T-helper 1 cell treated with Interleukin-12 subunit alpha and Interleukin-12 subunit beta and Interleukin-4 antibody, amounts not matched to agents 30 μg/mL and 1 μg/mL, for 36 hours (primary cell): ENCODE data around the gene COPS4.
"Not testable (repeated sequence)": the region's sequence is repeated elsewhere in the genome, so short reads cannot be mapped to it uniquely, and the experiment has no call there.

Experiments used
- H3K27ac Mint-ChIP-seq: one replicate; pipeline ENCODE4 v1.8.0; 2021; ENCODE audit warnings: mild to moderate bottlenecking, mixed read lengths
- H3K27me3 Mint-ChIP-seq: one replicate; pipeline ENCODE4 v1.8.0; 2021; ENCODE audit warnings: low read depth, mixed read lengths
- H3K36me3 Mint-ChIP-seq: one replicate; pipeline ENCODE4 v1.8.0; 2021; ENCODE audit warnings: low read depth, mixed read lengths
- H3K4me1 Mint-ChIP-seq: one replicate; pipeline ENCODE4 v1.8.0; 2021; ENCODE audit warnings: low read depth, mixed read lengths
- H3K4me3 Mint-ChIP-seq: one replicate; pipeline ENCODE4 v1.8.0; 2021; ENCODE audit warnings: mild to moderate bottlenecking, moderate library complexity, mixed read lengths
- H3K9me3 Mint-ChIP-seq: one replicate; pipeline ENCODE4 v1.8.0; 2021; ENCODE audit warnings: mixed read lengths

The COPS4 gene

GRCh38 chr4:83089410-83090157 lies 54.6 kb downstream of the COPS4 start:
- Mint-ChIP-seq H3K27me3 (no peaks in the 10 kb centered on the region), H3K4me1 (peaks cover 16% of the 10 kb centered on the region), H3K9me3 (no peaks in the 10 kb centered on the region), H3K27ac (no peak overlapping the region), H3K4me3 (no peak overlapping the region), H3K36me3 (peaks cover 62% of the 10 kb centered on the region)

- H3K9me3 Mint-ChIP-seq = no peaks in the 10 kb centered on the region
- H3K4me1 Mint-ChIP-seq = peaks cover 20% of the 10 kb centered on the region
- peaks cover 78% of the 10 kb centered on the region for H3K36me3 Mint-ChIP-seq
- no peaks in the 10 kb centered on the region for H3K27me3 Mint-ChIP-seq
- H3K4me3 Mint-ChIP-seq = no peak overlapping the region
- no peak overlapping the region for H3K27ac Mint-ChIP-seq
Observed at GRCh38 chr4:83093060-83093640, 58.2 kb downstream of the COPS4 start.

DNA sequence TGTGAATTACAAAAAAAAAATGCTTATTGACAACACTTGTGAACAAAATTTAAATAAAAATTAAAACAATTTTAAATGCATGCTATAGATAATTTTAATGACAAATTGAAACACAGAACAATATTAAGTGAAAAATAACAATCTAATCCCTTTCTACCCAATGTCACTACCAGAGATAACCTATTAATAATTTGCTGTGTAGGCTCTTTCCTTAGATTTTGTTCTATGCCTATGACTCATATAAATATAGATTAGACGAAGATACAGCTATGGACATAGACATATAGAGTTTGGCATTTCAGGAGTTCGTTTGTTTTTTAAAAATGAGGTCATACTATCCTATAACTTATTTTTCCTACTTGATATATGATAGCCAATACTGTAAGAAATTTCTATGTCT lies 61.4 kb downstream of the COPS4 start:
- H3K9me3 Mint-ChIP-seq = no peaks in the 10 kb centered on the region
- no peak overlapping the region for H3K27ac Mint-ChIP-seq
- no peaks in the 10 kb centered on the region for H3K27me3 Mint-ChIP-seq
- H3K4me3 Mint-ChIP-seq = no peak overlapping the region
- H3K36me3 Mint-ChIP-seq = peaks cover 78% of the 10 kb centered on the region
- H3K4me1 Mint-ChIP-seq = peaks cover 31% of the 10 kb centered on the region

GRCh38 chr4:83104991-83105390 lies 70.0 kb downstream of the COPS4 start:
- H3K27ac Mint-ChIP-seq = no peak overlapping the region
- H3K36me3 Mint-ChIP-seq = peaks cover 53% of the 10 kb centered on the region
- H3K4me1 Mint-ChIP-seq = peaks cover 40% of the 10 kb centered on the region
- H3K27me3 Mint-ChIP-seq = no peaks in the 10 kb centered on the region
- no peak overlapping the region for H3K4me3 Mint-ChIP-seq
- no peaks in the 10 kb centered on the region for H3K9me3 Mint-ChIP-seq

DNA sequence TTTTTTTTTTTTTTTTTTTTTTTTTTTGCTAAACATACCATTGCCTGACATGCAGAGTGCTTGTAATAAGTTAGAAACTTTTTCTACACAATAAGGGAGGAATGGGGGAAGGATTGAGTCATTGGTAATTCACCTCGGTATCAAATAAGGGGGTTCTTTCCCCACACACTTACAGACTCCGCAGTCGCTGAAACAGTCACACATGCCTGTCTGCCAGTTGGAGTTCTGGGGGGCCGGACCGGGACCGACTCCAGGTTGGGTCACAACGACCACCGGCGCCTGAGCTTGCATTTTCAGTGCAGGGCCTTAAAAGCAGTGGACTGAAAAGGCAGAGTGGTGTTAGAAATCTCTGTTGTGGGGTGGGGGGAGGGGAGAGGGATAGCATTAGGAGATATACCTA lies 72.6 kb downstream of the COPS4 start:
- Mint-ChIP-seq H3K36me3 (peaks cover 47% of the 10 kb centered on the region), H3K9me3 (no peaks in the 10 kb centered on the region), H3K4me1 (peaks cover 42% of the 10 kb centered on the region), H3K27me3 (no peaks in the 10 kb centered on the region), H3K4me3 (no peak overlapping the region), H3K27ac (peak overlapping the region; percentile 36)

- H3K4me3 Mint-ChIP-seq = peak overlapping the region; percentile 91
- peaks cover 41% of the 10 kb centered on the region for H3K4me1 Mint-ChIP-seq
- H3K27me3 Mint-ChIP-seq = no peaks in the 10 kb centered on the region
- no peaks in the 10 kb centered on the region for H3K9me3 Mint-ChIP-seq
- peaks cover 49% of the 10 kb centered on the region for H3K36me3 Mint-ChIP-seq
- peak overlapping the region; percentile 87 for H3K27ac Mint-ChIP-seq
Observed at GRCh38 chr4:83108101-83108861, 73.3 kb downstream of the COPS4 start.

DNA sequence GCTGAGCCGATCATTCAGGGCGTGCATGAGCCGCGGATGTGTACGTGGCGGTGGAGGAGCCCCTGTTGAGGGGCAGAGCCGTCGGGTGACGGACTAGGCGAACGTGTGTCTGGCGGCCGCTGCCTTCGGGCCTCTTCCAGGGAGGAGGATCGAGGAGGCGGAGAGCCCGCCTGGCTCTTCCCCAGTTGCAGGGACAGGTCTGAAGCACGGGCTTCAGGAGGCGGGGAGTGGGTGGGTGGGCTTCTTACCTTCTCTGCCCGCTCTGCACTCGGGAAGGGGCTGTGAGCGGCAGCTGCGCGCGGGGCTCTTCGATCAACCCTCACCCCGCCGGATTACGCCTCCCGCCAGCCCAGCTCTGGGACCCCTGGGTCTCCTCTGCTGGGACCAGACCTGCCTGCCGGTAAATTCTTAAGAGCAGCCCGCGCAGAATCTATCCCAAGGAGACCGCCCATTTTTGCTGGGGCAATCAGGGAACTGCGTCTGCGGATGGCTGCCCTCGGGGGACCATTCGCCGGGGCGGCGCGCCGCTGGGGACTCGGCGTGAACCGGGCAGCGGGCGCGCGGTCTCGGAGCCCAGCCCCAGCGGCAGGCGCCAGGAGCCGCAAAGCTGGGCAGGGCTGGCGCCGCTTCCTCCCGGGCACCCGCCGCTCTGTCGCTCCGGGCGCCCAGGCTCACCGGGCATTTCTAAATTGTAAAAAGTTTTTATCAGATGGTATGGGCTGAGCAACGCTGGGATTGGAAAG lies 74.7 kb downstream of the COPS4 start:
- H3K27me3 Mint-ChIP-seq = no peaks in the 10 kb centered on the region
- peaks cover 44% of the 10 kb centered on the region for H3K4me1 Mint-ChIP-seq
- peaks cover 48% of the 10 kb centered on the region for H3K36me3 Mint-ChIP-seq
- H3K27ac Mint-ChIP-seq = peak overlapping the region; percentile 95
- H3K9me3 Mint-ChIP-seq = no peaks in the 10 kb centered on the region
- H3K4me3 Mint-ChIP-seq = peak overlapping the region; percentile 91

- no peaks in the 10 kb centered on the region for H3K9me3 Mint-ChIP-seq
- no peaks in the 10 kb centered on the region for H3K27me3 Mint-ChIP-seq
- H3K36me3 Mint-ChIP-seq = peaks cover 41% of the 10 kb centered on the region
- peak overlapping the region; percentile 95 for H3K27ac Mint-ChIP-seq
- H3K4me1 Mint-ChIP-seq = peaks cover 45% of the 10 kb centered on the region
- peak overlapping the region; percentile 91 for H3K4me3 Mint-ChIP-seq
Observed at GRCh38 chr4:83110223-83110945, 75.4 kb downstream of the COPS4 start.

GRCh38 chr4:83110970-83111750 lies 76.2 kb downstream of the COPS4 start:
- no peaks in the 10 kb centered on the region for H3K9me3 Mint-ChIP-seq
- H3K4me3 Mint-ChIP-seq = peak overlapping the region; percentile 91
- H3K27ac Mint-ChIP-seq = peak overlapping the region; percentile 95
- peaks cover 38% of the 10 kb centered on the region for H3K36me3 Mint-ChIP-seq
- no peaks in the 10 kb centered on the region for H3K27me3 Mint-ChIP-seq
- peaks cover 46% of the 10 kb centered on the region for H3K4me1 Mint-ChIP-seq

DNA sequence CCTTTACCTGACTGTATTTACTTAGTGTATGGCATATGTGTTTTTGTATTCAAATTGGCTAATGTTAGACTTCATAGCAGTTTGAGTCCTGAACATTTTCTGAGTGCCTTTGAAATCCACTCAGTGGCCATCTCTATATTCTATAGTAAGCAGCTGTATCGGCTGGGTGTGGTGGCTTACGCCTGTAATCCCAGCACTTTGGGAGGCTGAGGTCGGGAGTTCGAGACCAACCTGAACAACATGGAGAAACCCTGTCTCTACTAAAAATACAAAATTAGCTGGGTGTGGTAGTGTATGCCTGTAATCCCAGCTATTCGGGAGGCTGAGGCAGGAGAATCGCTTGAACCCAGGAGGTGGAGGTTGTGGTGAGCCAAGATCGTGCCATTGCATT lies 76.8 kb downstream of the COPS4 start:
- H3K27me3 Mint-ChIP-seq, H3K9me3 Mint-ChIP-seq: not testable (repeated sequence)
- Mint-ChIP-seq H3K4me3 (peak overlapping the region; percentile 91), H3K27ac (peak overlapping the region; percentile 93), H3K4me1 (peaks cover 46% of the 10 kb centered on the region), H3K36me3 (peaks cover 38% of the 10 kb centered on the region)

DNA sequence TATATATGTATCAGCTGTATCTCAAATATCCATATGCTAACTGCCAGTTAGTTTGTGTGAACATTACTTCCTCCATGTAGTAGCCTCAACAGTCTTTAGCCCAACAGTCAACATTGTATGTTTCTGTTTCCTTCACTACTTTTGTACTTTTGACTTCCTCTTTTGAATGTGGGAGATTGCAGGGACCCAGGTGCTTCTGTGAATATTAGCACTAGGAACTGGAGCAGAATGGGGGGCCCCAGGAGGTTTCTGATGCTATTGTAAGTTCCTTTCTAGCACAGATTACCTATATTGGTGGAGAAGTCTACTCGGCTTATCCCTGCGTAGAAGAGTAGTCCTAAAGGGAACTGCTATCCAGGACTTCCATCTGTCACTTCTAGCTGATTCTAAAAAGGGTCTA lies 77.2 kb downstream of the COPS4 start:
- Mint-ChIP-seq H3K4me1 (peaks cover 46% of the 10 kb centered on the region), H3K36me3 (peaks cover 38% of the 10 kb centered on the region)

GRCh38 chr4:83112678-83113428 lies 77.9 kb downstream of the COPS4 start:
- no peaks in the 10 kb centered on the region for H3K27me3 Mint-ChIP-seq
- H3K4me1 Mint-ChIP-seq = peaks cover 46% of the 10 kb centered on the region
- H3K4me3 Mint-ChIP-seq = peak overlapping the region; percentile 95
- H3K27ac Mint-ChIP-seq = peak overlapping the region; percentile 96
- no peaks in the 10 kb centered on the region for H3K9me3 Mint-ChIP-seq
- H3K36me3 Mint-ChIP-seq = peaks cover 38% of the 10 kb centered on the region

More for the DNA sequence above, 77.2 kb downstream of the COPS4 start:
- Mint-ChIP-seq H3K27me3 (no peaks in the 10 kb centered on the region), H3K9me3 (no peaks in the 10 kb centered on the region), H3K27ac (peak overlapping the region; percentile 96), H3K4me3 (peak overlapping the region; percentile 95)

- peak overlapping the region; percentile 95 for H3K4me3 Mint-ChIP-seq
- H3K36me3 Mint-ChIP-seq = peaks cover 35% of the 10 kb centered on the region
- peaks cover 42% of the 10 kb centered on the region for H3K4me1 Mint-ChIP-seq
- peak overlapping the region; percentile 96 for H3K27ac Mint-ChIP-seq
- H3K27me3 Mint-ChIP-seq = no peaks in the 10 kb centered on the region
- H3K9me3 Mint-ChIP-seq = no peaks in the 10 kb centered on the region
Observed at GRCh38 chr4:83113429-83113786, 78.4 kb downstream of the COPS4 start.
